H9 (cell line): ENCODE measurements around the gene NPTX2. TPM values are rescaled to one million over a fixed set of nuclear protein-coding genes. Genes with fewer than 3 reads are reported as not detected.

ENCODE experiments used
- DNase-seq: peaks from one replicate; pipeline ENCODE4 v3.0.0-alpha.2; 2017
- H2AFZ ChIP-seq: one replicate; pipeline ENCODE4 v1.6.1; 2013; ENCODE audit warnings: mild to moderate bottlenecking, low read length, control low read depth, moderate library complexity
- H2AK5ac ChIP-seq: 2 replicates; pipeline ENCODE4 v1.6.1; 2013; ENCODE audit warnings: low read length, control low read depth, mixed read lengths; ENCODE audit not compliant: insufficient read length
- H2BK120ac ChIP-seq: one replicate; pipeline ENCODE4 v1.6.1; 2013; ENCODE audit warnings: low read depth, mild to moderate bottlenecking, low read length, control low read depth, inconsistent platforms; ENCODE audit not compliant: poor library complexity, severe bottlenecking
- H2BK12ac ChIP-seq: 2 replicates; pipeline ENCODE4 v1.6.1; 2013; ENCODE audit warnings: low read length, control low read depth, mixed read lengths, low read depth; ENCODE audit not compliant: insufficient read length
- H2BK15ac ChIP-seq: 2 replicates; pipeline ENCODE4 v1.6.1; 2013; ENCODE audit warnings: low read depth, low read length, control low read depth
- H2BK20ac ChIP-seq: one replicate; pipeline ENCODE4 v1.6.1; 2013; ENCODE audit warnings: low read depth, mild to moderate bottlenecking, low read length, control low read depth, inconsistent platforms; ENCODE audit not compliant: poor library complexity, severe bottlenecking
- H2BK5ac ChIP-seq: 2 replicates; pipeline ENCODE4 v1.6.1; 2013; ENCODE audit warnings: low read length, control low read depth, mixed read lengths; ENCODE audit not compliant: insufficient read length
- H3K14ac ChIP-seq: 2 replicates; pipeline ENCODE4 v1.6.1; 2013; ENCODE audit warnings: low read length, control low read depth; ENCODE audit not compliant: insufficient read depth
- H3K18ac ChIP-seq: 2 replicates; pipeline ENCODE4 v1.6.1; 2013; ENCODE audit warnings: low read depth, mild to moderate bottlenecking, mixed read lengths, low read length, control low read depth; ENCODE audit not compliant: insufficient read length
- H3K23ac ChIP-seq: 2 replicates; pipeline ENCODE4 v1.6.1; 2013; ENCODE audit warnings: low read length, control low read depth, mixed read lengths, low read depth; ENCODE audit not compliant: insufficient read length
- H3K23me2 ChIP-seq: 2 replicates; pipeline ENCODE4 v1.6.1; 2013; ENCODE audit warnings: low read depth, mild to moderate bottlenecking, mixed read lengths, low read length, control low read depth; ENCODE audit not compliant: insufficient read length, poor library complexity, severe bottlenecking
- H3K27ac ChIP-seq: 2 replicates; pipeline ENCODE4 v1.5.1; 2013; ENCODE audit warnings: low read length, control low read depth, mixed read lengths, low read depth; ENCODE audit not compliant: insufficient read length
- H3K27me3 ChIP-seq: 2 replicates; pipeline ENCODE4 v1.6.1; 2013; ENCODE audit warnings: low read length, control low read depth, inconsistent platforms; ENCODE audit not compliant: insufficient read depth
- H3K4ac ChIP-seq: 2 replicates; pipeline ENCODE4 v1.6.1; 2013; ENCODE audit warnings: low read depth, mild to moderate bottlenecking, control low read depth, inconsistent platforms, low read length, moderate library complexity
- H3K4me1 ChIP-seq: 2 replicates; pipeline ENCODE4 v1.6.1; 2013; ENCODE audit warnings: low read length, control low read depth, inconsistent platforms; ENCODE audit not compliant: insufficient read depth
- H3K4me2 ChIP-seq: 2 replicates; pipeline ENCODE4 v1.6.1; 2013; ENCODE audit warnings: low read length, control low read depth, mixed read lengths; ENCODE audit not compliant: insufficient read length, insufficient read depth
- H3K56ac ChIP-seq: 2 replicates; pipeline ENCODE4 v1.6.1; 2013; ENCODE audit warnings: low read depth, mild to moderate bottlenecking, mixed read lengths, low read length, control low read depth; ENCODE audit not compliant: insufficient read length
- H3K79me1 ChIP-seq: 2 replicates; pipeline ENCODE4 v1.6.1; 2013; ENCODE audit warnings: low read depth, mild to moderate bottlenecking, moderate library complexity, low read length, control low read depth, inconsistent platforms; ENCODE audit not compliant: insufficient read depth, poor library complexity, severe bottlenecking
- H3K79me2 ChIP-seq: 2 replicates; pipeline ENCODE4 v1.6.1; 2013; ENCODE audit warnings: low read length, control low read depth, inconsistent platforms; ENCODE audit not compliant: insufficient read depth
- H3K9ac ChIP-seq: 2 replicates; pipeline ENCODE4 v1.6.1; 2013; ENCODE audit warnings: low read length, control low read depth, mixed read lengths; ENCODE audit not compliant: insufficient read length; ENCODE audit errors: extremely low read depth
- H3K9me3 ChIP-seq: one replicate; pipeline ENCODE4 v1.6.1; 2013; ENCODE audit warnings: low read depth, low read length, inconsistent platforms; ENCODE audit not compliant: control insufficient read depth
- H3T11ph ChIP-seq: one replicate; pipeline ENCODE4 v1.6.1; 2013; ENCODE audit warnings: mild to moderate bottlenecking, low read length, control low read depth, inconsistent platforms
- H4K20me1 ChIP-seq: one replicate; pipeline ENCODE4 v1.6.1; 2013; ENCODE audit not compliant: control insufficient read depth, insufficient read length, insufficient read depth
- H4K5ac ChIP-seq: 2 replicates; pipeline ENCODE4 v1.6.1; 2013; ENCODE audit warnings: low read depth, mild to moderate bottlenecking, mixed read lengths, low read length, control low read depth; ENCODE audit not compliant: insufficient read length
- H4K8ac ChIP-seq: replicated peaks from 2 replicates; pipeline ENCODE4 v1.6.1; 2013; ENCODE audit warnings: low read length, control low read depth, mixed read lengths, low read depth; ENCODE audit not compliant: insufficient read length
- H4K91ac ChIP-seq: 2 replicates; pipeline ENCODE4 v1.6.1; 2013; ENCODE audit warnings: low read depth, mild to moderate bottlenecking, moderate library complexity, mixed read lengths, low read length, control low read depth; ENCODE audit not compliant: insufficient read length
- H3K27ac Mint-ChIP-seq, 3 experiments: 2 replicates in 2 of 3; 3 replicates in 1 of 3; pipeline ENCODE4 v1.8.0; 2020 to 2021; ENCODE audit warnings: mixed read lengths in 3 of 3, mild to moderate bottlenecking in 1 of 3, moderate library complexity in 1 of 3
- H3K27me3 Mint-ChIP-seq: 2 replicates; pipeline ENCODE4 v1.8.0; 2021; ENCODE audit warnings: low read depth, mild to moderate bottlenecking, moderate library complexity, mixed read lengths
- H3K36me3 Mint-ChIP-seq, 3 experiments: 2 replicates in 2 of 3; 3 replicates in 1 of 3; pipeline ENCODE4 v1.8.0; 2020 to 2021; ENCODE audit warnings: low read depth in 3 of 3, mixed read lengths in 3 of 3; ENCODE audit not compliant: insufficient read depth in 1 of 3
- H3K4me1 Mint-ChIP-seq, 2 experiments: 2 replicates each; pipeline ENCODE4 v1.8.0; 2020; ENCODE audit warnings: mixed read lengths in 2 of 2
- H3K4me3 Mint-ChIP-seq, 2 experiments: 2 replicates in 1 of 2; 3 replicates in 1 of 2; pipeline ENCODE4 v1.8.0; 2020 to 2021; ENCODE audit warnings: mild to moderate bottlenecking in 2 of 2, mixed read lengths in 2 of 2, moderate library complexity in 1 of 2
- H3K9me3 Mint-ChIP-seq, 2 experiments: 2 replicates in 1 of 2; 3 replicates in 1 of 2; pipeline ENCODE4 v1.8.0; 2020; ENCODE audit warnings: mild to moderate bottlenecking in 2 of 2, mixed read lengths in 2 of 2, moderate library complexity in 1 of 2
- CTCF ChIP-seq: fragments of 200-600 bp; sonication (generic); conservative IDR thresholded peaks from 3 replicates; pipeline ENCODE4 v1.8.0; 2021; ENCODE audit warnings: antibody characterized with exemption, mild to moderate bottlenecking
- WGBS: extraction: QIAGEN DNeasy Blood & Tissue Kit; methylation state at CpG from one replicate; pipeline ENCODE4 v1.1.7; 2013; ENCODE audit warnings: missing lambda C conversion rate, low lambda C conversion rate, mixed read lengths; ENCODE audit not compliant: insufficient read length; ENCODE audit errors: extremely low coverage; 5-methylcytosine and 5-hydroxymethylcytosine counted together
- total RNA-seq: library from RNA; stranded (reverse); gene quantifications from 2 replicates; pipeline ENCODE4 v1.2.1, GENCODE V29; 2021

Gene NPTX2
- total RNA-seq, 1 experiment from 2014 or later, result 8.4 TPM

- no peak overlapping the region for H4K5ac ChIP-seq
- peaks cover 38% of the 10 kb centered on the region in 2 experiments for H3K9me3 Mint-ChIP-seq
- WGBS, result no CpG with 5 or more reads among the region's 6 CpGs
Measured at GRCh38 chr7:98573816-98574215, 43.3 kb upstream of the NPTX2 start.

More at GRCh38 chr7:98573816-98574215, 43.3 kb upstream of the NPTX2 start:
- Histone ChIP-seq H3K79me1 (no peaks in the 10 kb centered on the region), H3K23ac (no peak overlapping the region), H3T11ph (no peak overlapping the region), H3K14ac (no peak overlapping the region), H3K9ac (no peak overlapping the region), H2AFZ (no peak overlapping the region), H2BK120ac (no peak overlapping the region), H2BK12ac (no peak overlapping the region), H3K56ac (no peak overlapping the region), H3K27me3 (no peaks in the 10 kb centered on the region), H3K23me2 (no peaks in the 10 kb centered on the region), H3K4me1 (no peaks in the 10 kb centered on the region), H3K27ac (no peak overlapping the region), H3K18ac (no peak overlapping the region), H3K4ac (no peak overlapping the region), H2BK5ac (no peak overlapping the region), H4K91ac (no peak overlapping the region), H3K4me2 (no peak overlapping the region), H3K79me2 (no peaks in the 10 kb centered on the region), H4K8ac (no peak overlapping the region), H3K9me3 (peaks cover 7% of the 10 kb centered on the region), H4K20me1 (no peaks in the 10 kb centered on the region), H2BK20ac (no peak overlapping the region), H2AK5ac (no peak overlapping the region), H2BK15ac (no peak overlapping the region)
- Mint-ChIP-seq H3K4me1 (peaks cover 6 to 7% of the 10 kb centered on the region in 2 experiments), H3K36me3 (peaks cover 0 to 17% (median 6%) of the 10 kb centered on the region in 3 experiments; a peak in 6 of 7 replicates), H3K27me3 (peaks cover 20% of the 10 kb centered on the region), H3K27ac (no peak overlapping the region), H3K4me3 (no peak overlapping the region)
- DNase-seq, result no peak
- no peak for TF ChIP-seq CTCF
